ENCODE data around the gene CASZ1.

The CASZ1 gene

DNA sequence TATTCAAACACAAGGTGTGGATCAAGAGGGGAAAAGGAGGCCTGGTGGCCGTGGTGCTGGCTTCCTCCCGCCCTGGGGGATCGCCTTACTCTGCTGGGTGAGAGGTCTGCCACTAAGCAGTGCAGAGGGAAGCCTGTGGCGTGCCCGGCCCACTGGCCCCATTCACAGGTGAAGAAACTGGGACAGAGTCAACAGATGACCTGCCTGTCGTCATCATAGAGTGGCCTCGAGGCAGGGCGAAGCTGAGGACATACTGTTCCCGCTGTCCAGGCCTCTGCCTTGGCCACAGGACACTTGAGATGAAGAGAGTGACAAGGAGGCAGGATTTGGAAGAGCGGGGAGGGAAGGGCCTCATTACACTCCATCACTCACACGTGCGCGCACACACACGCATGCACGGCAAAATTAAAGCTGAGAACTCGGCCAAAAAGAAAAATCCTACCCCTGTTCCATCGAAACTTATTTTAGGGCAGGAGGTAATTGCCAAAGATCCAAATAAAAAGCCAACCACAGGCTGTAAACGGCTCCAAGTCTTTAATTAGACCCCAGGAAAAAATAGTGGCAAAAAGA, 50.5 kb downstream of the CASZ1 start:
- DNase-seq, result no peak

DNA sequence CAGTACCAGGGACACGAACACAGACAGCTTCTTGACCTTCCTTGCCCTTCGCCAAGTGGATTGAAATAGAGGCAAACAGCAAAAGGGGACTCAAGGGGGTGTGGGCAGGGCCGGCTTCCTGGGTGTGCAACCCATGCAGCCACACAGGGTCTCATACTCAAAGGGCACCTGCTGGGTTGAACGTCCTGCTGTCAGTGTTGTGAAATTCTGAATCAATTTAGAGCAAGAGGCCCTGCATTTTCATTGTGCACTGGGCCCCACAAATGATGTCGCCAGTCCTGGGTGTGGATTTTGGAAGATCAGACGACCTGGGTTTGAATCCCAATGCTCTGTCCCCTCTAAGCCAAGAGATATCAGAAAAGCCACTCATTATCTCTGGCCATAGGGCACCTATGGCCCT, 51.1 kb downstream of the CASZ1 start:
- no peak for DNase-seq

DNA sequence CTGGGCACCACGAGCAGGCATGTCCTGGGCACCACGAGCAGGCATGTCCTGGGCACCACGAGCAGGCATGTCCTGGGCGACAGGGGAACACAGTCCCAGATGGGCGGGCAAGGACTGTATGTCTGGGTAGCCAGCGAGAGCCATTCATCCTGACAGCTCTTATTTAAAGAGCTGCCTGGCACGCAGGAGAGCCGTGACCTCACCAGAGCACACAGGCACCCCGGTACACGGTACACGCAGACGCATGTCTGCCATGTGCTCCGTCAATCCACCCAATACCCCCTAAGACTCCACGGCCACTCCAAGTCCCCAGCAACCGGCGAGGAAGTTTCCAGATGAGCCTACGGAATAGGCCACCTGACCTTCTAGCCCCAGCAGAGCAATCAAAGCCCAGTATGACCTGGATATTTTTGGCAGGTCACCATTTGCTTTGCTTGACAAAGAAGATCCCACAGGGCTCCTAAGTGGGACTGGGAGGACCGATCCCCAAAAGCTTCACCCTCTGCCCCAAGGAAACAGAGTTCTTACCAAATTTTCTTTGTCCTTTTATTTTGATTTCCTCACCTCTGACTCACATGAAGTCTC, 51.7 kb downstream of the CASZ1 start:
- no peak for DNase-seq

DNA sequence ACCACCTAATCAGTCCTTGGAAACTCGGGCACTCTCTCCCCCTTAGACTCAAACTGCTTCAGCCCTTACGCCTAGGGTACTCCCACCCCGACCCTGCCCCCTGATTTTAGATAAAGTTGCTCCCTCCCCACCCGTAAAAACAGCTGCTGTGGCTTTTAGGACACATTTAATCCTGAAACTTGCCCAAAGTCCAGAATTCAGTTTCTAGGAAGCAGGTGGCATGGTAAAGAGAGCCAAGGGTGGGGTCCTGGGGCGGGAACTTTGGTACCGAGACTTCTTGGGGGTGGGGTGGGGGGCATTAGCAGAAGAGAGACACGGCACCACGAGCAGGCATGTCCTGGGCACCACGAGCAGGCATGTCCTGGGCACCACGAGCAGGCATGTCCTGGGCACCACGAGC, 52.4 kb downstream of the CASZ1 start:
- no peak for DNase-seq

DNA sequence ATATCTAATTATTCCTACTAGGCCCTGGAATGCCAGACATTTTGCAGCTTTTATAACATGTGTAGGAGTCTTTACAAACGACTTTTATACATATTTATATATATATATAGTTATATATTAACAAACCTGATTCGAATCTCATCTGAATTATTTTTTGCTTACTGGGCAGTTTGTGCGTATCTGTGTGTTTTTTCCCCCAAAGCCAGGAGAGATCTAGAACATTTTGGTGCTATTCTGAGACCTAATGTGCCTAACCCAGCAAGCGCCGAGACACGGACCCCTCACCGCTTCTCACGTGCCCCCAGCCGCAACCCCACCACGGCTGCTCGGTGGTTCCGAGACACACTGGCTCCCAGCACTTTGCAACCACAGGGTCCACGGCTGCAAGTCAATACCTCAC, 54.8 kb downstream of the CASZ1 start:
- DNase-seq, result no peak

DNA sequence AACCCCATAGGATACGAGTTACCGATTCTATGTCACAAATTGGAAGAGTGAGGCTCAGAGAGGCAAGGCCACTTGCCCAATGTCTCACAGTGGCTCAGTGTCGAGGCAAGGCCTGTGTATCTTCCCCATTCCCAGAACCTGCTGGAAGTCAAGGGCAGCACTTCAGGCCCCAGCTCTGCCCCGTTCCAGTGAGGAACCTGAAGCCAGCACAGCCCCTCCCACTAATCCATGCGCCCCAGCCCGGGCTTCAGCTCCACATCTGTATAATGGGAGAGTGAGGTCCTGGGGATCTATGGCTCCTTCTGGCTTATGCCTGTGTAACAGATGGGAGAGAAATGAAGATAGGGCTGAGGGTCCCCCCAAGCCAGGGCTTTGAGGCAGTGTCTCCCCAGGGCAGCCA, 56.3 kb downstream of the CASZ1 start:
- DNase-seq, result no peak

DNA sequence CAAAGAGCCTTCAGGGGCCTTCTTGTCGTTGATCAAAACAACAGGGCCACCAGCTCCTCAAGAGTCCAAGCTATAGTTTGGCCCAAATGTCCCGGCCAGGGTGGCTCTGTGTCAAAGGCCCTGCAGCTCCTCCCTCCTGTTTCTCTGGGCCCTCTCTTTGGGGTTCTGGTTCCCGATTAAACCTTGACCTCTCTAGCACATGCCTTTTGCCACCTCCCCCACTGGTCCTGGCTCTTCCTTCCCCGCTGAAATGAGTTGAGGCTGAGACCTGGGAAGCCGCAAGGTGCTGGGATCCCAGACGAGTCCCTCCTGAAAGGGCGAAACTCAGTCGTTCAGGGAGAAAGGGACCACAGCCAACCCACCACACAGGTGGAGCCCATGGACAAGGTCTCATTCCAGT, 56.9 kb downstream of the CASZ1 start:
- DNase-seq, result no peak

DNA sequence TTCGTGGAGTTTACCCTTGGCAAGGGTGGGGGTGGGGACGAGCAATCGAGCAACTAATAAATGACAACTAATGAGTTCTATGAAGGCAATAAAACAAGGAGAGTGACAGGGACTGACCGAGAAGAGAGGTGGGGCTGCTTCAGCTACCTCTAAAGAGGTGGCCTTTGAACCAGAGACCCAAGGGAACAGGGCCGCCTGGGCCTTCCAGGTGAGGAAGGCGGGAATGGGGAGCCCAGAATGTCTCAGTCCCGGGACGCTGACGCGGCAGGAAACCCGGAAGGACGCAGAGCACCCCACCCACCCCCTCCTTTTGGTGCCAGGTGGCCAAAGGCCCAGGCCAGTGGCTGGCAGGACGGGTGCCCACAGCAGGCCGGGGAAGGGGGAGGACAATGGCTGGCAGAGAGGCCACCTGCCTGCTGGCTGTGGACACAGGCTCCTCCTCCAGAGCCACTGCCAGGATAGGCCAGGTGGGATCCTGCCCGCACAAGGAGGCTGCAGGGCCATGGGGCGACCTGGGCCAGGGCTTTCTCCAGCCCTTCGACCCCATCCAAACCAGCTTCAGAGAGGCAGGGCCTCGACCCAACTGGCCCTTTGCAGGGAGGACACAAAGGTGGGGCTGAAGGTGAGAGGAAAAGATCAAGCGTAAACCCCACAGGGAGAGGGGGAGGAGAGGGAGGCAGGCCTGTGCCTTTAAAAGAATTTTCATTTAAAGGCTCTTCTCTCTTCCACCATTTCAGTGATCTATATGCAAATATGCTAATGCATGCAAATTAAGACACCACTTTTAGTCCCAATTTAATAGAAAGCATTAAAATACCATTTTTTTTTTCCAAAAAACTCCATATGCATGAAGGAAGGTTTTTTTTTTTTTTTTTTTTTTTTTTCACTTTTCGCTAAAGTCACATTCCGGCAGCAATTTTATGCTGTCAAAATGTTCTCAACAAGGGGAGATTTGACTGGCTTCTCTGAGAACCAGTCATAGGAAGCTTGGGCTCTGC, 58.1 kb downstream of the CASZ1 start:
- no peak for DNase-seq

DNA sequence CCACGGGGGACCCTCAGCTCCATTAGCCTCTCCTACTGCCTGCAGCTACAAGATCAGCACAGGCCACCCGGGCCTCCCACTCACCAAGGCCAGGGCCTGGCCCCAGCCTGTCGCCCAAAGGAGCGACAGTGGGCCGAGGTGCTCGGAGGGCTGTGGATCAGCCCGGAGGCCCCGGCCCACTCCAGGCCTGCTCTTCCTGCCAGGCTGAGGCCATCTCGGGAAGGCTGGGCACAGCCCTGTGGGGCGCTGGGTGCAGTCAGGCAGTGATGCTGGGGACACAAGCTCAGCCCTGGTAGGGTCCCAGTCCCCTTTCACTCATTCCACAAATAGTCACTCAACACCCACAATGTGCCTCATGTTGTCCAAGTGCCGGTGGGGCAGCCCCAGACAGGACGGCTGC, 58.8 kb downstream of the CASZ1 start:
- DNase-seq, result no peak

DNA sequence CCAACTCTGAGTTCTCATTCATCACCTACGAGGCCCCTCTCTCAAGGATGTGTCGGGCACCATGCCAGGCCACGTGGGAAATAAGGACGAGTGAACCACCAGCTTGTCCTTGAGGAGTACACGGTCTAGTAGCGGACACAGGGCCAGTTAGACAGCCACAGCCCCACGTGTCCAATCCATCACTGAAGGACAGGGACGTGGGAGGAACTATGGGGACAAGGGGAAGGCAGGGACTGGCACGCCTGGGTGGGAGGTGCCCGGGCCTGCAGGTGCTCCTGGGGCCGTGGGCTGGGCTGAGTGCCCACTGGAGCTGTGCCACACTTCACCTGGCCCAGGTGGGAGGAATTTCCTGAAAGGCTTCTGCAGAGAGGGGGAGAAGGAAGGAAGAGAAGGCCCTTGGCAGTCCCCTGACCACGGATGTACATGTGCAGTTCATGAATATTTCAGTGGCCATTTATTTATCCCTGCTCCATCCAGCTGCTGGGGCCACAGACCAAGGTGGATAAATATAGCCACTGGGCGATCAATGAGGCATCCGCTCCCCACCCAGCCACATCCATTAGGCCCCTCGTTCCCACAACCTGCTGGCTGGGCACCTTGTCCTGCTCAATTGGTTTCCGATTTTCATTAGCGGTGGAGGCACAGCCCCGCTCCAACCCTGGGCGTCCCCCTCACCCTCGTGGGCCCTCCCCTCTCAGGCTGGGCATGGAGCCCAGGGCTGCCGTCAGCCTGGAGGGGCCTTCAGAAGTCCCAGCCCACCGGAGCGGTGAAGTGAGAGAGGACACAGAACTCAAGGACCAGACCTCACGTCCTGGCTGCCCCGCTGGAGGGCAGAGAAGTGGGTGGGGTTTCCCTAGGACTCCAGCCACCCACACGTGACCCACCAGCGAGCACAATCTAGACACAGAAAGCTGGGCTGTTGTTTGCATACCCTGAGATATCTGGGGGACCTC, 59.5 kb downstream of the CASZ1 start:
- DNase-seq, result no peak

DNA sequence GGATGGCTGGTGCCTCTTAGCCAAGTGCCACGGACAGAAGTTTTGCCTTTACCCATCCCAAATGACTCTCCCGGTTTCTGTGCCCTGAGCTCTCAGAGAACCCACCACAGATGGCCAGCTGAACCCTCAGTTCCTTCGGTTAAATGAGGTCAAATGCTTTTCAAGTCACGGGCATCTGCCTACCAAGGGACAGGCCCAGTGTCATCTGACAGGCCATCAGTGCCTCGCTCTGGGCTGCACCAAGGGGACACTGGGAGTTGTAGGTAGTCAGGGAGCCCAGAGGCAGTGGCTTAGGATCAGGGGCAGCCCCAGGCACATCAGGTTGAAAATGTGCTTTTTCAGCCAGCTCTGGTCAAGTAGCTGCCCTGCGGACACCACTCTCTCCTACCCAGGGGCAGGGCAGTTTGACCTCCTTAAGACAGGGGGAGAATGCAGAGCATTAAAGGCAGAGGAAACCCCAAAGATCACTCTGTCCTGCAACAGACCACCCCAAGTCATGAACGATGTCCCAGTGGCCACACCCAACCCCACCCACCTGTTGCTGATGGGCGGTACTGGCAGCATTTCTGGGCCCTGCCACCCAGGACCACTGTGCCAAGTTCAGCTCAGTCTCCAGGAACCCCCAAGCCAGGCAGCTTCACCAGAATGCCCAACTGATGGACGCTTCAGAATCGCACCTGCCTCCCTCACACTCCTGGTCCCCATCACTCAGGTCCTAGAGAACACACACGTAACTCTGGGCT, 60.7 kb downstream of the CASZ1 start:
- DNase-seq, result no peak

DNA sequence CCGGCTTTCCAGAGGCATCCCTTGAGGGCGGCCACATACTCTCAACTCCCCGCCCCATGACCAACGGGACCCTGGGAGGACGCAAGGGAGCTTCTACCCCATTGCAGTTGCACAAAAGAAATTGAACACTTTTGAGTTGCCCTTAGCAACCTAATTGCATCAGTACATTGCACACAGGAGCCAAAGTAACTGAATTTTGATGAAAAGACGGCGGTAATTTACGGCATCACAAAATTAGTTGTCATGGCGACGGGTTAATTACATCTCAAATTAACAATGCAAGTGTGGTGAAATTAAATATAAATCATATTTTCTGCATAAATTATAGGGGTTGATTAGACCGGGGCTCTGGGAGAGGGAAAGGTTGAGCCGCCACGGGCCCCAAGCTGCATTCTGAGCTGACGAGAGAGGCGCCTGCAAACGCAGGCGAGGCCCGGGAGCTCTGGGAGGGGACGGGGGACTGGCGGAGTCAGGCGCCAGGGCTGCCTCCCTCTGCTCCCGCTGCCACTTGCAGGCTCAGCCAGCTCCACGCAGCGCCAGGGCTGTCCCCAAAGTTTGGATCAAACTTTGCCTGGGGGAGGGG, 61.4 kb downstream of the CASZ1 start:
- no peak for DNase-seq

DNA sequence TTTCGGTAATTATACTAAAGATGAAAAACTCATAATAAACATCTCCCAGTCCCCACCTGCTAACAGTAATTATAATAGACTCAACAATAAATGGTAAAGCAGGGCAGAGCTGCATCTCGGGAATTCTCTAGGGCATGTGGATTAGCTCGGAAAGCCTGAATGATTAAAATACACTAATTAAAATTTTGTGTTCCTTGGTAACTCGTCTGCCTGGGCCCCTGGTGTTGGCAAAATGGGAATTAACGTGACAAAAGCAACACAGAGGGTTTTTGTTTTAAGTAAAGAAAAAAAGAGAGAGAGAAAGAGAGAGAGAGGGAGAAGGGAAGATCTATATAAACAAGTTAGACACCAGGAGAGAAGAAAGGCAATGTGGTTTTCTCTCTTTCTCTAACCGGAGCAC, 62.1 kb downstream of the CASZ1 start:
- no peak for DNase-seq

DNA sequence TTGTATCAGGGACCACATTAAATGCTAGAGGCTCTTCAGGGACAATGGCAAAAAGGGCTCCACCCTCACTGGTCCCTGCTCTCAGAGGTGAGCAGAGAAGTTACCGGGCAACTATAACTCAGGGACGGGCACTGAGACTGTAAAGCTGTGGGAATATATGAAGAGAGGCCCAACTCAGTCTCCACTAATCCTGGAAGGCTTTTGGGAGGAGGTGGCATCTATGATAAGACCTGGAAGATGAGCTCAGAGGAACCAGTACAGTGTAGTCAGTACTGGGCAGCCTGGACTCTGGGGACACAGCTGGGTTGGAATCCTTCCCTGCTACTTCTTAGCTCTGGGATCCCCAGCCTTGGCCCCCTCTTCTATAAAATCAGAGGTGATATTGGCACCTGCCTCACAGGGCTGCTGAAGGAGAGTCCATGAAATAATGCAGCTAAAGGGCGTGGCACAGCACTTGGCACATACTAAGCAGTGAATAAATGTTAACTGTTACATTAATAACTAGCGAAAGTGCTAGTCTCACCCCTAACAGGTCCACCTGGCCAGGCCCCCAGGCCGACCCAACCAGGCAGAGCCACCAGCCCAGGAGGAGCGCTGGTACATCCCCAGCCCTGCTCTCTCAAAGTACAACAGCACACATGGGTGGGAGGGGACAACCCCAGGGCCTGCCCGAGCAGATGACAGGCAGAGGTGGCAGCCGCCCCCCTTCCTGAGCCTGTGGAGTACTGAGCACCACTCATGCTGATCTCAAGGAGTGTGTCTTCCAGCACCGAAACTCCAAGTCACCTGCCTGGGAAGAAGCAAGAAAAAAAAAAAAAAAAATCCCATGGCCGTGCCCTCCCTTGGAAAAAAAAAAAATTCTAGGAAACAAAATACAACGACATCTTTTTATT, 62.7 kb downstream of the CASZ1 start:
- DNase-seq, result peak; percentile 45 to 74 (median 57)

DNA sequence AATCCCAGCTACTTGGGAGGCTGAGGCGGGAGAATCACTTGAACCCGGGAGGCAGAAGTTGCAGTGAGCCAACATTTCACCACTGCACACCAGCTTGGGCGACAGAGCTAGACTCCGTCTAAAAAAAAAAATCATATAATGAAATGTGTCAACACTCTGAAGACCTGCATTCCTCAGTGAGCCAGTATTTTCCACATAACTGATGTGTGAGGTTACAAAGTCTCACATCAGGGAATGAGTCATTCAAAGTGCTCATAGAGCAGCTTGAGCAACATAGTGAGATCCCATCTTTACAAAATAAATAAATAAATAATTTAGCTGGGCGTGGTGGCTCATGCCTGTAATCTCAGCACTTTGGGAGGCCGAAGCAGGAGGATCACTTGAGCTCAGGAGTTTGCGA, 65.5 kb downstream of the CASZ1 start:
- DNase-seq, result peak; percentile 54 to 64 (median 58)

DNA sequence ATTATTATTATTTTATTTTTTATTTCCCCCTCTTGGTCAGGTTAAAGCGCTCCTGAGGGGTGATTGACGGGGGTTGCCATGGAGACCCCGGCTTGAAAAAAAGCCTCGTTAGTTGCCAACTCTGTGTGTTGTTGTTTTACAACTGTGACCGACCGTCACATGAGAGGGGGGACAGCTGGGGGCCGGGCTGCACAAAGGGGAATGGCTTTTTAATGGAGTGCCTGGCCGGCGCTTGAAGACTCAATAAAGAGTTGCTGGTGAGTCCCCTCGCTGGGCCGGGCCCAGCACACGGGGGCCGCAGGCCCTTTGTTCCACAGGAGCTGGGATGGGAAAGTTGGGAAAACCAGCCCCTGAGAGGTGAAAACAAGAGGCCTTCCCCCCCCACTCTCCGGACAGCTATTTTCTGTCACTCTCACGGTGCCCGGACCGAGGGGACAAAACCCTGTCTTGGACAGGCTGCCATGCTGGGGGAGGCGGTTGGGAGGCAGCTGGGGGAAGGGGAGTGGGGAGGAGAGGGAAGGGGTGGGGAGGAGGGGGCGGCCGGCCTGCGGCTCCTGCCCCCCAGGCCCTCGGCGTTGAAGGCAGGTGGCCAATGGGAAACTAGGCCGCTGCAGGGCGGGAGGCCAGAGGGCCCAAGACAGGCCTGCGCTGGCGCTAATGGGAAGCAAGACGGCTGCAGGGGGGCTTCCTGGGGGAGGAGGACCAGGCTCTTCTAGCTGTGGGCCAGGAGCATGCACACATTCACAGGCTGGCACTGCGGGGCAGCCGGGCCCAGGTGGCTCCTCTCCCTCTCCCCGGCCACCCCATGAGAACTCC, 67.6 kb downstream of the CASZ1 start:
- no peak for DNase-seq

DNA sequence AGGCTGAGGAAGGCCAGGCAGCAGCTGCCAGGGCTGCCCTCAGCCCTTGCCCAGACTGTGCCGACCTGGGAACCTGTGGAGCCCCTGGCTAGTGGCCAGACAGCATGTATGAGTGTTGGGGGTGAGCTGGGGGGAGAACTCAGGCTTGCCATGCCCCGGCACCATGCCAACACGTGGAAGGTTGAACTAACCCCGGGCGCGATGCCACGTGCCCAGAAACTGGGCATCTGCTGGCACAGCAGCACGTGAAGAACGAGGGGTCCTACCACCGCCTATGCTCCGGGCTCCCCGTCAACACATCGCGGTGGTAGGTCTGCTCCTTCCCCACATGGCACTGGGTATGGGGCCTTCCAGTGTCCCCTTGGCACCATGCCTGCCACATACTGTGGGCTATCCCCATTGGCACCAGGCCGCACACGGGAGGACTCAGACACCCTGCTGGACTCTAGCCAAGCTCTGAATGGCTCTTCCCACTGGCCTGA, 68.7 kb downstream of the CASZ1 start:
- DNase-seq, result no peak

DNA sequence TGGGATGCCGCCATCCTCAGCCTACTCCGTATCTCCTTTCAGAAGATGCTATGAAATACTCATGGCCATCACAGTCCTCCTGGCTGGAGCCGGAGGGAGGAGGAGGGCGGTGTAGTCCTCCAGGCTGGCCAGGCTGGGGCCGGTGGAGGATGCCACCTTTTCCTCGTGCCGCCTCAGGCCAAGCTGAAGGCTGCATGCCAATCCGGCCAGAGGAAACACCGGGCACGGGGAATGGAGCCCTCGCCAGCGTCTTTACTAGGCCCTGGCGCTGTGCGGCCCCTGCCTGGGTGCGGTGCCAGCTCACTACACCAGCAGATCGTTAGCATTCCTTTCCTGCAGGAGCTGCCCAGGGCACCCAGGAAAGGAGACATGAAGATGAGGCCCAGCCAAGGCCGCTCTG, 70.1 kb downstream of the CASZ1 start:
- no peak for DNase-seq

Data from suppressor macrophage treated with lipopolysaccharide for 1 hour (primary cell).